ENCODE measurements around the gene GIPC2.

- TF ChIP-seq USF1 (IDR thresholded peaks at IDR 0.05): no peak
- no peak for TF ChIP-seq CREB1 (IDR thresholded peaks at IDR 0.05; ENCODE audit: low read depth)
- TF ChIP-seq YY1 (IDR thresholded peaks at IDR 0.05; ENCODE audit: low read depth): no peak
- no peak for TF ChIP-seq EP300 (IDR thresholded peaks at IDR 0.05; ENCODE audit: borderline replicate concordance)
- no peak for TF ChIP-seq TAF1 (IDR thresholded peaks at IDR 0.05; ENCODE audit: low read depth)
- no peak for TF ChIP-seq MAX (IDR thresholded peaks at IDR 0.05)
- TF ChIP-seq NFIC (IDR thresholded peaks at IDR 0.05): no peak
- TF ChIP-seq CEBPB (IDR thresholded peaks at IDR 0.05): no peak
Measured at GRCh38 chr1:78061825-78062523, 16.2 kb downstream of the GIPC2 start.
